GM12878 (cell line): ENCODE results near the gene WDR91. TPM values are rescaled to one million over a fixed set of nuclear protein-coding genes. Genes with fewer than 3 reads are reported as not detected.

Source experiments
- ATAC-seq: fragments of 200-7000 bp; cut with Tn5 transposase; 3 replicates; pipeline ENCODE4 v1.9.1; 2020; ENCODE audit warnings: mild to moderate bottlenecking, moderate library complexity
- BruUV-seq: library from RNA; stranded (reverse); fragments of 400-500 nt; replicated peaks from 2 replicates; lab custom pipeline; 2021; lab: Mats Ljungman, UMichigan
- CTCF ChIA-PET: fragments of 300-600 bp; sonication (Branson Sonifier 250); formaldehyde crosslinking; extraction: SDS; loops from one replicate; lab custom pipeline; 2021; ENCODE audit warnings: inconsistent platforms; lab: Yijun Ruan, JAX
- POLR2A ChIA-PET: fragments of 350-600 bp; formaldehyde crosslinking; extraction: SDS; loops from one replicate; lab custom pipeline; 2021; ENCODE audit warnings: inconsistent platforms; lab: Charles Lee
- RAD21 ChIA-PET: fragments of 300-600 bp; sonication (Branson Sonifier 250); formaldehyde crosslinking; loops from one replicate; lab custom pipeline; 2023; ENCODE audit warnings: antibody characterized with exemption; ENCODE audit not compliant: unreplicated experiment; lab: Charles Lee
- SMC1A ChIA-PET: fragments of 300-600 bp; sonication (Branson Sonifier 250); formaldehyde crosslinking; loops from one replicate; lab custom pipeline; 2023; ENCODE audit not compliant: unreplicated experiment, uncharacterized antibody; lab: Charles Lee
- DNase-seq: peaks from one replicate; pipeline ENCODE4 v3.0.0-alpha.2; 2011; ENCODE audit warnings: low read depth, low spot score
- FAIRE-seq: peaks from 3 replicates; lab custom pipeline; 2011; peaks lifted over from hg19 to GRCh38; lab: Jason Lieb, UNC
- H2AFZ ChIP-seq: 2 replicates; pipeline ENCODE4 v1.6.0; 2011; ENCODE audit warnings: low read depth, low read length, control low read depth; ENCODE audit not compliant: control insufficient read depth
- H3K27ac ChIP-seq: 2 replicates; pipeline ENCODE4 v1.5.1; 2011; ENCODE audit warnings: control low read depth; ENCODE audit not compliant: control insufficient read depth, insufficient read depth
- H3K27me3 ChIP-seq, 2 experiments: replicated peaks in 1 of 2; 2 replicates each; pipeline versions ENCODE4 v1.6.0 to v1.6.1; 2011; ENCODE audit warnings: low read length in 1 of 2; ENCODE audit not compliant: control insufficient read depth in 2 of 2, insufficient read depth in 2 of 2
- H3K36me3 ChIP-seq, 2 experiments: 2 replicates each; pipeline ENCODE4 v1.5.1; 2011; ENCODE audit warnings: low read length in 1 of 2; ENCODE audit not compliant: control insufficient read depth in 2 of 2, insufficient read depth in 2 of 2
- H3K4me1 ChIP-seq: 2 replicates; pipeline ENCODE4 v1.6.1; 2011; ENCODE audit warnings: mild to moderate bottlenecking, low read length, moderate library complexity, mixed read lengths; ENCODE audit not compliant: control insufficient read depth, insufficient read depth
- H3K4me2 ChIP-seq: 2 replicates; pipeline ENCODE4 v1.6.0; 2011; ENCODE audit warnings: control low read depth; ENCODE audit not compliant: control insufficient read depth, insufficient read depth
- H3K4me3 ChIP-seq: fragments of 200-600 bp; sonication (generic); 2 replicates; pipeline ENCODE4 v1.5.1; 2016
- H3K79me2 ChIP-seq: 2 replicates; pipeline ENCODE4 v1.6.0; 2011; ENCODE audit warnings: low read length; ENCODE audit not compliant: control insufficient read depth, insufficient read depth
- H3K9ac ChIP-seq: 2 replicates; pipeline ENCODE4 v1.8.0; 2011; ENCODE audit warnings: low read length, control low read depth, mixed read lengths; ENCODE audit not compliant: control insufficient read depth, insufficient read depth
- H3K9me3 ChIP-seq: replicated peaks from 3 replicates; pipeline ENCODE4 v1.5.1; 2011; ENCODE audit warnings: mild to moderate bottlenecking, low read length; ENCODE audit not compliant: control insufficient read depth, insufficient read depth
- H4K20me1 ChIP-seq: 2 replicates; pipeline ENCODE4 v1.6.0; 2011; ENCODE audit not compliant: control insufficient read depth, insufficient read depth
- CBFB ChIP-seq: IDR thresholded peaks from 2 replicates; pipeline ENCODE4 v1.6.1; 2016; ENCODE audit warnings: antibody characterized with exemption, low read depth
- ETV6 ChIP-seq, 2 experiments: fragments of 450-650 bp in 1 of 2; IDR thresholded peaks in 1 of 2; conservative IDR thresholded peaks in 1 of 2; 2 replicates each; pipeline ENCODE4 v1.6.1; 2014; ENCODE audit warnings: antibody characterized with exemption in 1 of 2, borderline replicate concordance in 1 of 2, low read depth in 1 of 2, mild to moderate bottlenecking in 1 of 2, moderate library complexity in 1 of 2
- GABPA ChIP-seq: IDR thresholded peaks from 2 replicates; pipeline ENCODE4 v1.6.1; 2014; ENCODE audit warnings: antibody characterized with exemption, low read depth, mild to moderate bottlenecking, inconsistent platforms
- HDAC6 ChIP-seq: fragments of 200-600 bp; sonication (generic); IDR thresholded peaks from one replicate; pipeline ENCODE4 v1.8.0; 2017; ENCODE audit warnings: antibody characterized with exemption; ENCODE audit not compliant: unreplicated experiment
- HSF1 ChIP-seq: fragments of 150-350 bp; IDR thresholded peaks from 2 replicates; pipeline ENCODE4 v1.6.1; 2014; ENCODE audit warnings: mild to moderate bottlenecking, low read depth, low read length
- IKZF2 ChIP-seq, 2 experiments: fragments of 450-650 bp; IDR thresholded peaks; 2 replicates each; pipeline ENCODE4 v1.6.1; 2017; ENCODE audit warnings: mild to moderate bottlenecking in 2 of 2, moderate library complexity in 2 of 2
- IRF5 ChIP-seq: fragments of 450-650 bp; IDR thresholded peaks from 2 replicates; pipeline ENCODE4 v1.6.1; 2017; ENCODE audit warnings: borderline replicate concordance
- KDM1A ChIP-seq: fragments of 200-600 bp; sonication (generic); IDR thresholded peaks from 2 replicates; pipeline ENCODE4 v1.6.1; 2016; ENCODE audit warnings: borderline replicate concordance
- MXI1 ChIP-seq: fragments of 150-350 bp; IDR thresholded peaks from 2 replicates; pipeline ENCODE4 v1.6.1; 2011; ENCODE audit warnings: low read depth, mild to moderate bottlenecking, inconsistent platforms, low read length, improper control_type of control experiment
- NFIC ChIP-seq: IDR thresholded peaks from 2 replicates; pipeline ENCODE4 v1.6.1; 2012; ENCODE audit warnings: low read depth, mild to moderate bottlenecking, inconsistent platforms, low read length, moderate library complexity
- NR2F1 ChIP-seq: fragments of 450-650 bp; conservative IDR thresholded peaks from 2 replicates; pipeline ENCODE4 v1.6.1; 2017; ENCODE audit warnings: mild to moderate bottlenecking
- POLR2AphosphoS5 ChIP-seq: IDR thresholded peaks from 2 replicates; pipeline ENCODE4 v1.6.1; 2011; ENCODE audit warnings: mild to moderate bottlenecking, low read length, inconsistent platforms
- RUNX3 ChIP-seq: IDR thresholded peaks from 2 replicates; pipeline ENCODE4 v1.6.1; 2012; ENCODE audit warnings: low read length, inconsistent platforms
- STAT3 ChIP-seq: IDR thresholded peaks from 2 replicates; pipeline ENCODE4 v1.6.1; 2011; ENCODE audit warnings: low read depth, low read length, improper control_type of control experiment
- TCF12 ChIP-seq: IDR thresholded peaks from 2 replicates; pipeline ENCODE4 v1.6.1; 2011; ENCODE audit warnings: low read depth, mild to moderate bottlenecking, low read length
- ZBTB11 ChIP-seq: fragments of 450-650 bp; formaldehyde crosslinking; IDR thresholded peaks from 2 replicates; pipeline ENCODE4 v1.5.0; 2022; ENCODE audit warnings: mild to moderate bottlenecking, missing genetic modification characterization
- ZNF384 ChIP-seq: IDR thresholded peaks from 2 replicates; pipeline ENCODE4 v1.6.1; 2012; ENCODE audit warnings: low read depth, mild to moderate bottlenecking, low read length, improper control_type of control experiment, borderline replicate concordance
- WGBS: methylation state at CpG from one replicate; pipeline ENCODE4 v1.1.6; 2016; ENCODE audit warnings: low lambda C conversion rate; ENCODE audit not compliant: insufficient replicate concordance, insufficient coverage; ENCODE audit errors: missing lambda C conversion rate; 5-methylcytosine and 5-hydroxymethylcytosine counted together
- in situ Hi-C: fragments of 300-500 bp; cut with MboI; formaldehyde crosslinking; loops from 9 replicates; pipeline ENCODE4 v1.14.3; 2018; ENCODE audit warnings: mixed read lengths
- intact Hi-C: fragments of 100-400 bp; cut with micrococcal nuclease; formaldehyde crosslinking; loops from one replicate; pipeline ENCODE4 v1.14.2; 2022; ENCODE audit not compliant: unreplicated experiment
- polyA plus RNA-seq, 11 experiments: library from polyadenylated mRNA; depleted of rRNA in 4 of 11; unstranded in 6 of 11; stranded (reverse) in 5 of 11; fragments of >200 nt; fragmentation: Nextera tagmentation in 4 of 11; fragmentation: Illumina TruSeq in 1 of 11; extraction: Ambion mirVana in 4 of 11; extraction: Trizol in 1 of 11; gene quantifications; 1 replicate in 1 of 11; 2 replicates in 10 of 11; pipeline versions ENCODE4 v1.2.1 to v1.2.3, GENCODE V29; 2011 to 2016; ENCODE audit warnings: inconsistent platforms in 2 of 11, missing spikeins in 2 of 11, low read depth in 1 of 11
- total RNA-seq, 4 experiments: library from RNA; depleted of rRNA in 3 of 4; stranded (reverse); fragments of >200 nt in 3 of 4; fragmentation: Illumina TruSeq in 1 of 4; extraction: Trizol in 1 of 4; gene quantifications; 2 replicates each; pipeline versions ENCODE4 v1.2.1 to v1.2.3, GENCODE V29; 2013 to 2021

WDR91 gene
- total and polyA plus RNA-seq, 10 of the 15 experiments (the other 5 are each of a cell fraction or from before 2014, with no cell fraction given), result 7.6 to 83.3 (median 16.5) TPM

DNA sequence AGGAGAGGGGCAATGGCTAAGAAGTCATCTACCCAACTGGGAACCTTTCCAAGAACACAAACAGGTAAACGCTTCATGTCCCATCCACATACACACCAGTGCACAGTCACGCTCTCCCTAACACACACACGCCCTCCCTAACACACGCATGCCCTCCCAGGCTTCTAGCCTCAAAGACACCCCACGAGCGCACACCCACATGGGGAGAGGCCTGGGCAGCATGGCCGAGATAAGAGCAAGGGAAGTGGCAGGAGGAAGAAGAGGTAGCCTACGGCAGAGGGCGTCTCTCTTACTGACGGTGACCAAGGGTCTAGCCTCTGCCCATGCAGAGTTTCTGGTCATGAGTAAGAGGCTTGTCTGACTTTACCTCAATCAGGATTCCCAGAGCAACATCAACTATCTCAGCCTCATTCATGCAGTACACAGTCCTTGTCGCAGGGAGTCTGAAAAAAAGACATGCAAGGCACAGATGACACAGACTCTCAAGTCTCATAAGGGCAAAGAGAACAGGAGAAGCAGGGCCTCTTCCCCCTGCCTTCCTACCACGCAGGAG lies 43.9 kb downstream of the WDR91 start:
- Histone ChIP-seq H3K27ac (no peak overlapping the region), H3K9me3 (peaks cover 1% of the 10 kb centered on the region), H3K9ac (no peak overlapping the region), H3K4me2 (peak overlapping the region; percentile 78), H3K36me3 (peaks cover 35 to 38% of the 10 kb centered on the region in 2 experiments), H2AFZ (no peak overlapping the region), H4K20me1 (no peaks in the 10 kb centered on the region; the same call in 1 of the 2 replicates), H3K27me3 (no peaks in the 10 kb centered on the region), H3K4me1 (peaks cover 24% of the 10 kb centered on the region), H3K4me3 (peak overlapping the region; percentile 52), H3K79me2 (peaks cover 52% of the 10 kb centered on the region)
- intact Hi-C loops, result no loop called here
- 95% methylated on average over 12 of the region's 12 CpGs for WGBS
- no TSS peak for BruUV-seq
- in situ Hi-C loops, result loop anchor here (5.0 to 10.0 kb wide), 2 partner anchors 175 to 523 kb away; partner anchors contain the start of gene BPGM
- RAD21 ChIA-PET, result interaction anchor here (0.6 to 11.6 kb wide), 9 partner anchors 15 to 725 kb away, joined by 3 to 151 read pairs (median 73); partner anchors contain the start of genes AGBL3, TMEM140 and WDR91
- FAIRE-seq, result no peak
- CTCF ChIA-PET, result interaction anchor here (4.2 to 12.2 kb wide), 5 partner anchors 19 to 213 kb away, joined by 24 to 157 read pairs (median 109); partner anchors contain the start of genes AGBL3, TMEM140 and WDR91
- ATAC-seq, result no peak
- POLR2A ChIA-PET, result interaction anchor here (0.9 to 15.9 kb wide), 4 partner anchors 19 to 181 kb away, joined by 3 to 169 read pairs (median 81); partner anchors contain the start of genes AGBL3 and TMEM140
- SMC1A ChIA-PET, result interaction anchor here (0.9 to 13.1 kb wide), 6 partner anchors 10 to 214 kb away, joined by 3 to 158 read pairs (median 34); partner anchors contain the start of genes AGBL3 and TMEM140
- no peak for DNase-seq
- TF ChIP-seq POLR2AphosphoS5 (peak; percentile 3; the same call in 1 of the 2 replicates), IRF5 (no peak), HSF1 (no peak), RUNX3 (no peak), IKZF2 (IDR thresholded peaks at IDR 0.05) (no peak), ZNF384 (no peak), NR2F1 (no peak), NFIC (no peak), GABPA (no peak), ZBTB11 (CRISPR knock-in tag) (no peak), CBFB (no peak), ETV6 (conservative IDR thresholded peaks at IDR 0.05 in 1 of 2, IDR thresholded peaks at IDR 0.05 in 1 of 2; ENCODE audit: borderline replicate concordance in 1 of 2, low read depth in 1 of 2) (no peak), TCF12 (no peak), MXI1 (no peak), STAT3 (no peak), HDAC6 (no peak), KDM1A (no peak)
